T follicular helper cell (primary cell): ENCODE data around the gene CTNNA1.
"Not testable (repeated sequence)": the region's sequence is repeated elsewhere in the genome, so short reads cannot be mapped to it uniquely, and the experiment has no call there.

Experiments
- DNase-seq: peaks from one replicate; pipeline ENCODE4 v3.0.0-alpha.2; 2020; ENCODE audit warnings: low read depth

Gene CTNNA1

DNA sequence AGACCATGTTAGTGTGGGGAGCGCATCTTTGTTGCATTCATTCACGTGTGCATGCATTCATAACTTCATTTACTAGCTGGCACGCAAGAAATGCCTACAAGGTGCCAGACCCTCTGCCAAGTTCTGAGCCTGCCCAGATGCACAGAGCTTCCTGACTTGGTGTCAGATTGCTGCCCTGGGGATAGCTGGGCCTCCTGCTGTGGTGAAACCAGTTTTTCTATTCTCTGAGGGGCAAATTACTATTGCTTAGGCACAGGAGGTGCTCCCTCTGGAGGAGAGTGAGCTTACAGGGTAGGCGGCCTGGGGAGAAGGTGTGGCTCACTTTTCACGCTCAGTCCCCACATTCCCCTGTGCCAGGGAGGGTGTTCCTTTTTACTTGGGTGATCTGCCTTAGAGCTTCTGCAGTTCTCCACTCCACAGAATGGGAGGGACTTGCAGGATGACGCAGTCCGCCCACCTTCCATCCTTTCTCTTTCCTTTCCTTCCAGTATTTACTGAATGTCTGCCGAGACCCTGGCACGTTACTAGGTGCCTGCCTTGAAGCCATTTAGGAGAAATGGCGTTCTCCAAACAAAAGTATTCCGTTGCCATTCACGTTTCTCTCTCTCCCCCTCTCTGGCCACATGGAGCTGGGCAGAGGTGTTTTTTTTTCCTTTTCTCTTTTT, 27.9 kb upstream of the CTNNA1 start:
- DNase-seq, result no peak

DNA sequence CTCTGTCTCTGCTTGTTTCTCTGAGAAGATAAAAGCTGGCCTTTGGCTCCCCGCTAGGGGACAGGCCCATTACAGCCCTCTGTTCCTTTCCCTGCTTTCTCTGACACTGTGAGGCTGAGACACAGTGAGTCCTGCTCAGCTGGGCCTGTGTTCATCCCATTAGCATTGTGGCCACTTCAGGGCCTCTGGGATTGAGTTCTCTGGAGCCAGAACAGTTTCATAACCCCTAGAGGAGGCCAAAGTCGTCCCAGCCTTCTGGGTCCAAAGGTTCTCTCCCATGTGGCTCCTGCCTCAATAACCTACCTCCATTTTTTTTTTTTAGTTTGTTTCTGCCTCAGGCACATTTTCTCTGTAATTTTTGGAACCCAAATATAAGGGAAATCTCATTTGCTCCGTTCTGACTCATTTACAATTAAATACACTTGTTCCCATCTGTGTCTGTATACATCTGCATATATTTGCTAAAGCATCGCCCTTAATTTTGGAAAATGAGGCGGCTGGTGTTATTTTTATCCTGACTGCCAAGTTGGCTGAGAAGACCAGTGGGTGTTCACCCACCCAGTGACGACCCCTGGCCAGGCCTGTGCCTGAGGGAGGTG, 27.3 kb upstream of the CTNNA1 start:
- DNase-seq, result no peak

DNA sequence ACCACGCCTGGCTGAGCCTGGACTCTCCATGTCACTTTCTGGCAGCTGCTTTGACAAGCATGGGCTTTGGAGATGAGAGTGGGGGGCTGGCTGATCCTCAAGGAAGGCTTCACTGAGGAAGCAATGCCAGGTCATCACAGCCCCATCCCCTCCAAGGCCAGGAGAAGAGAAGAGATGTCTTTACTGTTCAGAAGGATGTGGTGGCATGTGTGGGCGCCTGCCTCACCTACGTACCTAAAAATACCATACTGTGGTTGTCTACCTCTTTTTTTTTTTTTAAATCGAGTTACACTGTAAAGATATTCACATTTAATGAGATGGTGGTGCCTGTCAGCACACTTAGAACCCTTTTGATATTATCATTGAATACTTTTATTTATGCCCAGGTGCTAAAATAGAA, 26.4 kb upstream of the CTNNA1 start:
- DNase-seq, result no peak

GRCh38 chr5:138730496-138730895, 22.7 kb upstream of the CTNNA1 start:
- not testable (repeated sequence) for DNase-seq

DNA sequence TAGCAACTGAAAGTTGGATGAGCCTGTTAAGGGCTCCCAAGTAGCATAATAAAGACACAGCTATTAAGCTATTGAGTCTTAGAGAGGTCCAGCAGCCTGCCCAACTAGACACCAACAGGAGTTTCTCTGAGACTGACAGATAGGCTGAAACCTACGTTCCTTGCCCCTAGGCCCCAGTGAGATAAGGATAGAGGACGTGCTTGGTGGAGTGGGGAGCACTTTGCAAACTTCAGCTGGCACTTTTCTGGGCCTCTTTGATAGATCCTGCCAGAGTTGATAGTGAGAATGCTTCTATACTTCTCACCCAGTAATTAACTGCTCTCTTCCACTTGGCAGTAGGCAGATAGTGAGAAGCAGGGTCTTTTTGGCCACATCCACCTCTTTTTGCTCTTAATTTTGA, 20.8 kb upstream of the CTNNA1 start:
- DNase-seq, result no peak

DNA sequence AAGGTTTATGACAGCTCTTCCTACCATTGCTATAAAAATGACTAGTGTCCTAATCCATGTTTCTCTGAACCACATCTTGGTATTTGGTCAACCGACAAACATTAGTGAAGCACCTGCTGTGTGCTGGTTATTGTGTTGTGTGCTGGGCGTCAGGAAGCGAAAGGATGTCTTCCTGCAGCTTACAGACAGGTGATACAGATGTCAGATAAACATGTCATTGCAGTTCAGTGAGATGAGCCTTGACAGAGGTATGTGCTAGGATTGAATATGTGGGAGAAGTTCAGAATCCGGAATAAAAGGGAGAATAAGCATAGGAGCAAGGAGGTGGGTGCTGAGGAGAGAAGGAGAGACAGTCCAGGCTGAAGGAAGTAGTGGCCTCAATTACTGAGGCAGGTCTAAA, 20.3 kb upstream of the CTNNA1 start:
- no peak for DNase-seq

DNA sequence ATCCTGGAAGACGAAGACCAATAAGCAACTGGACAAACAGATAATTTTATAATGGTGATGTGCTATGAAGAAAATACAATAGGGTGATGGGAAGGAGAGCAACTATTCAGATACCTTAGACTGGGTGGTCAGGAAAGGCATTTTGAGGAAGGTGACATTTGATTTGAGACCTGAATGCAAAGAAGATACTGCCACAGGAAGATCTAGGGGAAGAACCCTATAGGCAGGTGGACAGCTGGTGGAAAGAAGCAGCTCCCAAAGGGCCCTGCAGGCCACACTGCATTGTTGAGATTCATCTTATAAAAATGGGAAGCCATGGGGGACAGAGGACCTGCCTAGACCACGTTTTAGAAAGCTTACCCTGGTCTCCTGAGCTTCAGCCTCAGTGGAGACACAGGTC, 19.7 kb upstream of the CTNNA1 start:
- no peak for DNase-seq

DNA sequence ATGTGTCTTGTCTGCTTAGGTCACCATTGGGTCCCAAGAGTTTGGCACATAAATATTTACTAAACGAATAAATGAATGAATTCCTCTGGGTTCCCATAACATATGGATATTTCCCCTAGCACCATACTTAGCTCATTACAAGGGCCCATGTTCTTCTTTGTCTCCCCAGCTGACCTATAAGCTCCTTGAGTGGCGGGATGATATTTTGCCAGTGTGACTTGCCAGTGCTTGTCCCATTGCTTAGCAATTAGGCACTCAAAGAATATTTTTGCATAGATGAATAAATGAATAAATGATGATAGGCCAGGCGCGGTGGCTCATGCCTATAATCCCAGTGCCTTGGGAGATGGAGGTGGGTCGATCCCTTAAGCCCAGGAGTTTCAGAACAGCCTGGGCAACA, 16.9 kb upstream of the CTNNA1 start:
- DNase-seq, result no peak

GRCh38 chr5:138737494-138738265, 15.5 kb upstream of the CTNNA1 start:
- DNase-seq, result no peak

DNA sequence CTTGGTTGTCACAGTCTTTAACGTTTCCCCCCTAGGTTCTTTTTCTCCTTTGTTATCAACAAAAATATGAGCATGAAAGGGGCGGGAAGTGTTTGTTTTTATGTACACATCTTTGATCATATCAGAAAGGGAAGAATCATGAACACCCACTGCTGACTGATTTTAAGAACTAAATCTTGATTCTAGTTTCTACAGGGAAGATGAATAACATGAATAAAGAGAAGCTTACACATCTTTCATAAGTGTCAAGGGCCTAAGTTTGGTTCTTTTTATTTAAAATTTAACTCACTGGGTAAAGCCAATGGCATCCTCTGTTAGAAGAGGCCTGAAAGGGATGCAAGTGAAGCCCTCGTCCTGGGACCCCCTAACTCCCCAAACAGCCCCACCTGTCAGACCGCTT, 14.8 kb upstream of the CTNNA1 start:
- no peak for DNase-seq

- DNase-seq, result no peak
These were observed 13.3 kb upstream of the CTNNA1 start for GRCh38 chr5:138739938-138740337.

DNA sequence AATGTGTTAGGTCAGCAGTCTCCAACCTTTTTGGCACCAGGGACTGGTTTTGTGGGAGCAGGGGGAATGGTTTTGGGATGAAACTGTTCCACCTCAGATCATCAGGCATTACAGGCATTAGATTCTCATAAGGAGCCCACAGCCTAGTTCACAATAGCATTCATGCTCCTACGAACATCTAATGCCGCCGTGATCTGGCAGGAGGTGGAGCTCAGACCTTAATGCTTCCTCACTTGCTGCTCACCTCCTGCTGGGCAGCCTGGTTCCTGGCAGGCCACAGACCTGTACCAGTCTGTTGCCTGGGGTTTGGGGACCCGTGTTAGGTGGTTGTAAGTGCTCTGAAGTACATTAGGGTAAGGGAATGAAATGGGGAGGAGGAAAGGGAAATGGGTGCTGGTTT, 9.7 kb upstream of the CTNNA1 start:
- no peak for DNase-seq

DNA sequence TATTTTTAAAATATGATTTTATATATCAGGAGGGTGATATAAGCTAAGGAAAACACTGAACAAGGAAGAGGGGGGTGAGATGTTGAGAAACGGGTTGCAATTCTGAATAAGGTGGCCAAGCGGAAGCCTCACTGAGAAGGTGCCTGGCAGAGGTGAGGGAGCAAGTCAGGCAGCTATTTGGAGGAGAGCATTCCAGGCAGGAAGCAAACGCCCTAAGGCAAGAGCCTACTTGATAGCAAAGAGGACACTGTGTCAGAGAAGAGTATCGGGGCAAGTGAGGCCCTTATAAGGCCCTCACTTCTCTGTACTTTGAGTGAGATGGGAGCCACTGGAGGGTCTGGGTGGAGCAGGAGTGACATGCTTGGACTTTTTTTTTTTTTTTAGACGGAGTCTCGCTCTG, 8.0 kb upstream of the CTNNA1 start:
- no peak for DNase-seq

- DNase-seq, result no peak
These were observed 4.6 kb upstream of the CTNNA1 start for GRCh38 chr5:138748630-138749081.

- not testable (repeated sequence) for DNase-seq
These were observed 1.9 kb upstream of the CTNNA1 start for GRCh38 chr5:138751344-138751743.

DNA sequence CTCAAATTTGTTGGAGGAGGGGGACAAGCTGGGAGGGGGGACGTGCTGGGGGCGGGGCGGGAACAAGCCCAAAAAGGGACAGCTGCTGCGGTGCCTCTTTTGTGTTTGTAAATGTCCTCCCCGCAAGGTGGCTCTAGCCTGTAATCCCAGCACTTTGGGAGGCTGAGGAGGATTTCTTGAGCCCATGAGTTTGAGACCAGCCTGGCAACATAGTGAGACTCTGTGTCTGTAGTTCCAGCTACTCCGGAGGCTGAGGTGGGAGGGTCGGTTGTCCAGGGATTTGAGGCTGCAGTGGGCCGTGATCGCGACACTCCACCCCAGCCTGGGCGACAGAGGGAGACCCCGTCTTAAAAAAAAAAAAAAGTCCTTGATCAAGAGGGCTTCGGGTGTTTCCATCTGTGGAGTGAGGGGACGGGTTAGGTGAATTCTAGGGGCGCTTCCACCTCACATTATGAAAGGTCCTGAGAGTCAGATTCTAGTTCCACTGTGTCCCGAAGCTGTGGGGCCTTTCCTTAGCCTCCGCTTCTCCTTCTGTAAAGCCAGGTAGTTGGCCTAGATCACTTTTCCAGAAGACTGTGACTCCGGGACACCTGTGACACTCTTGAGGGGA, 779 bp upstream of the CTNNA1 start:
- DNase-seq, result no peak

DNA sequence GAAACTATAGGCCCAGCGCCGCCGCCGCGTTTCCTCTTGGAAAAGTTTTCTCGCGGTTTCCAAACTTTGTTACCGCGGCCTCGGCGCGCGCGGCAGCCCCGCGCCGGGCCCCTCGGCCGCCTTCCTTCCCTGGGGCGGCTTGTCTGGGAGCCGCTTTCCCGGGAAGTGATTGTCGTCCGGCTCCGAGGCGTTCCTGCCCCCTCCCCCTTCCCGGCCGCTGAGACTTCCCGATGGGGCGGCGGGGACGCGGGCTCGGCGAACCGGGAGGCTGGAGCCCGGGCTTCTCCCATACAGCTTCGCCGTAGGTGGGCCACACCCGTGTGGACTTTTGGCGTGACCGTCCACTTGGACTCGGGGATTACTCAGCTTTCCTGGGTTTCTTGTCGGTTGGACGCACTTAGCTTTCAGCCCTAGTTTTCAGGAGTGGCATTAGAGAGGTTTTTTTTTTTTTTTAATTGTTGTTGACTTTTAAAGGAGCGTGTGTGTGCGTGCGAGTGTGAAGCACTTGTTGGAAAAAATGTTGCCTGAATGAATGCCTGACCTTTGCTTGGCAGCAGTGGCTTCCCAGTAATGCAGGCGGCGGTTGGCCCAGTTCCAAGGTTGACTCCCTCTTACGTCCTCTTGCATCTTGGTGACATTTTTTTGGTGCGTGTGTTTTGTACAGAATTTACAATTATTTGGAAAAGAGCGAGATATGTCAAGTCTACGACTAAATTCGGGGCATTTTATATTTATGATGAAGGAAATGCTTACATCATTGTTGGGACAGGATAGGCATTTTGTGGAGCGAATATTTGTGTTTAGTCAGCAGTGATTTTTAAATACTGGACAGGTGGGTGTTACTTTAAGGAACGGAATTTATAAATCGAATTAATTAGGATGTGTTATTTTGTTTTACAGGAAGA, 821 bp downstream of the CTNNA1 start:
- DNase-seq, result no peak

DNA sequence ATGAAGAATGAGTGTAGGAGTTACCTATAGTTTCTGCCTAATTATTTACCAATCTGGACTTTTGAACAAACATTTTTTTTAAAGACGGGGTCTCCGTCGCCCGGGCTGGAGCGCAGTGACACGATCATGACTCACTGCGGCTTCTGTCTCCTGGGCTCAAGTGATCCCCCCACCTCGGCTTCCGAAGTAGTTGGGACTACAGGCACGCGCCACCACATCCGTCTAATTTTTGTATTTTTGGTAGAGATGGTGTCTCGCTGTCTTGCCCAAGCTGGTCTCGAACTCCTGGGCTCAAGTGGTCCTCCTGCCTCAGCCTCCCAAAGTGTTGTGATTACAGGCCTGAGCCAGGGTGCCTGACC, 1.5 kb downstream of the CTNNA1 start:
- DNase-seq, result no peak

GRCh38 chr5:138755084-138755748, 2.0 kb downstream of the CTNNA1 start:
- DNase-seq, result no peak

DNA sequence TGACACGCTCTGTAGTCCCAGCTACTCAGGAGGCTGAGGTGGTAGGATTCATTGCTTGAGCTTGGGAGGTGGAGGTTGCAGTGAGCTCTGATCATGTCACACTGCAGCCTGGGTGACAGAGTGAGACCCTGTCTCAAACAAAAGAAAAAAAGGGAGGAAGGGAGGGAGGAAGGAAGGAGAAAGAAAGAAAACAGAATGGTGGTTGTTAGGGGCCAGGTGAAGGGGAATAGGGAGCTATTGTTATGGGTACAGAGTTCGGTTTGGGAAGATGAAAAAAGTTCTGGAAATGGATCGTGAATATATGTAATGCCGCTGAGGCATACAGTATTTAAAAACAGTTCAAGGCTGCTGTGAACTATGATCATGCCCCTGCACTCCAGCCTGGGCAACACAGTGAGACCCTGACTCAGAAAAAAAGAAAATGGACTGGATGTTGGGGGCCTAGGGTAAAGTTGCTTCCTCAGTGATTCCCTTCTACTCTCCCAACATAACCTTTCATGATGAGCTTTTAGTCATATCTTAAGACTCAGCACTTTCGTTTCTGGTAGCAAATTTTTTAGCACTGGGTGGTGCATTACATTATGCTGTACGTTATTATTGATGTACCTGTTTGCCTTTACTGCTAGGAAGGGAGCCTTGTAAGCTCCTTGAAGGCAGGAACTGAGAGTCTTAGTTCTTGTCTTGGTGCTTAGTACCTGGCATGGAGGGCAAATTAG, 4.0 kb downstream of the CTNNA1 start:
- DNase-seq, result no peak
